Activated naive CD8-positive, alpha-beta T cell treated with anti-CD3 and anti-CD28 coated beads for 36 hours (primary cell): Measurements from ENCODE around the gene CYP27A1. TPM values are rescaled to one million over a fixed set of nuclear protein-coding genes. Genes with fewer than 3 reads are reported as not detected.

Experiments
- DNase-seq: peaks from one replicate; pipeline ENCODE4 v3.0.0; 2021
- H3K27ac Mint-ChIP-seq: one replicate; pipeline ENCODE4 v1.8.0; 2022; ENCODE audit warnings: mild to moderate bottlenecking, moderate library complexity, mixed read lengths
- H3K27me3 Mint-ChIP-seq: one replicate; pipeline ENCODE4 v1.8.0; 2022; ENCODE audit warnings: mild to moderate bottlenecking, mixed read lengths
- H3K36me3 Mint-ChIP-seq: one replicate; pipeline ENCODE4 v1.8.0; 2021; ENCODE audit warnings: mild to moderate bottlenecking, mixed read lengths
- H3K4me1 Mint-ChIP-seq: one replicate; pipeline ENCODE4 v1.8.0; 2021; ENCODE audit warnings: mixed read lengths
- H3K4me3 Mint-ChIP-seq: one replicate; pipeline ENCODE4 v1.8.0; 2022; ENCODE audit warnings: mild to moderate bottlenecking, moderate library complexity, mixed read lengths
- H3K9me3 Mint-ChIP-seq: one replicate; pipeline ENCODE4 v1.8.0; 2022; ENCODE audit warnings: mixed read lengths
- total RNA-seq, 2 experiments: library from RNA; stranded (reverse); gene quantifications; one replicate each; pipeline ENCODE4 v1.2.3, GENCODE V29; 2021

The CYP27A1 gene
- total RNA-seq, 2 experiments from 2014 or later = not detected

GRCh38 chr2:218812096-218812815 is 30.3 kb downstream of the CYP27A1 start:
- no peaks in the 10 kb centered on the region for H3K36me3 Mint-ChIP-seq
- H3K27me3 Mint-ChIP-seq = peaks cover 31% of the 10 kb centered on the region
- no peak overlapping the region for H3K4me3 Mint-ChIP-seq
- H3K9me3 Mint-ChIP-seq = no peaks in the 10 kb centered on the region
- H3K27ac Mint-ChIP-seq = no peak overlapping the region
- no peaks in the 10 kb centered on the region for H3K4me1 Mint-ChIP-seq
- DNase-seq = no peak

GRCh38 chr2:218812861-218813260 is 30.9 kb downstream of the CYP27A1 start:
- Mint-ChIP-seq H3K4me1 (no peaks in the 10 kb centered on the region), H3K27ac (no peak overlapping the region), H3K4me3 (no peak overlapping the region), H3K9me3 (no peaks in the 10 kb centered on the region), H3K36me3 (no peaks in the 10 kb centered on the region), H3K27me3 (peaks cover 37% of the 10 kb centered on the region)
- no peak for DNase-seq

- no peak for DNase-seq
- Mint-ChIP-seq H3K36me3 (no peaks in the 10 kb centered on the region), H3K27ac (no peak overlapping the region), H3K4me3 (no peak overlapping the region), H3K4me1 (no peaks in the 10 kb centered on the region), H3K9me3 (no peaks in the 10 kb centered on the region), H3K27me3 (peaks cover 30% of the 10 kb centered on the region)
Observed at GRCh38 chr2:218813771-218814460, 32.0 kb downstream of the CYP27A1 start.

GRCh38 chr2:218814540-218815243 is 32.7 kb downstream of the CYP27A1 start:
- no peak overlapping the region for H3K27ac Mint-ChIP-seq
- no peak for DNase-seq
- no peaks in the 10 kb centered on the region for H3K4me1 Mint-ChIP-seq
- no peaks in the 10 kb centered on the region for H3K36me3 Mint-ChIP-seq
- H3K9me3 Mint-ChIP-seq = no peaks in the 10 kb centered on the region
- no peak overlapping the region for H3K4me3 Mint-ChIP-seq
- peaks cover 23% of the 10 kb centered on the region for H3K27me3 Mint-ChIP-seq

GRCh38 chr2:218815244-218815637 is 33.3 kb downstream of the CYP27A1 start:
- peaks cover 21% of the 10 kb centered on the region for H3K27me3 Mint-ChIP-seq

GRCh38 chr2:218815649-218816048 is 33.7 kb downstream of the CYP27A1 start:
- no peak for DNase-seq
- Mint-ChIP-seq H3K27me3 (peaks cover 20% of the 10 kb centered on the region), H3K4me1 (no peaks in the 10 kb centered on the region), H3K4me3 (no peak overlapping the region), H3K9me3 (no peaks in the 10 kb centered on the region), H3K36me3 (no peaks in the 10 kb centered on the region), H3K27ac (no peak overlapping the region)

More at GRCh38 chr2:218815244-218815637, 33.3 kb downstream of the CYP27A1 start:
- DNase-seq = no peak
- Mint-ChIP-seq H3K36me3 (no peaks in the 10 kb centered on the region), H3K9me3 (no peaks in the 10 kb centered on the region), H3K4me3 (no peak overlapping the region), H3K4me1 (no peaks in the 10 kb centered on the region), H3K27ac (no peak overlapping the region)

- Mint-ChIP-seq H3K4me1 (no peaks in the 10 kb centered on the region), H3K9me3 (no peaks in the 10 kb centered on the region), H3K27me3 (peaks cover 24% of the 10 kb centered on the region), H3K36me3 (no peaks in the 10 kb centered on the region), H3K27ac (no peak overlapping the region), H3K4me3 (no peak overlapping the region)
- no peak for DNase-seq
Observed at GRCh38 chr2:218816561-218817011, 34.6 kb downstream of the CYP27A1 start.

- H3K27me3 Mint-ChIP-seq = peaks cover 19% of the 10 kb centered on the region
- H3K36me3 Mint-ChIP-seq = no peaks in the 10 kb centered on the region
- no peaks in the 10 kb centered on the region for H3K9me3 Mint-ChIP-seq
- DNase-seq = no peak
- H3K4me3 Mint-ChIP-seq = no peak overlapping the region
- H3K27ac Mint-ChIP-seq = no peak overlapping the region
- H3K4me1 Mint-ChIP-seq = no peaks in the 10 kb centered on the region
Observed at GRCh38 chr2:218819093-218819492, 37.1 kb downstream of the CYP27A1 start.

GRCh38 chr2:218820746-218821369 is 38.9 kb downstream of the CYP27A1 start:
- H3K4me1 Mint-ChIP-seq = no peaks in the 10 kb centered on the region
- no peak overlapping the region for H3K27ac Mint-ChIP-seq
- no peaks in the 10 kb centered on the region for H3K9me3 Mint-ChIP-seq
- H3K4me3 Mint-ChIP-seq = no peak overlapping the region
- no peak for DNase-seq
- no peaks in the 10 kb centered on the region for H3K36me3 Mint-ChIP-seq
- peaks cover 19% of the 10 kb centered on the region for H3K27me3 Mint-ChIP-seq

- no peaks in the 10 kb centered on the region for H3K9me3 Mint-ChIP-seq
- H3K4me3 Mint-ChIP-seq = no peak overlapping the region
- DNase-seq = no peak
- no peaks in the 10 kb centered on the region for H3K36me3 Mint-ChIP-seq
- no peaks in the 10 kb centered on the region for H3K4me1 Mint-ChIP-seq
- H3K27ac Mint-ChIP-seq = no peak overlapping the region
- peaks cover 19% of the 10 kb centered on the region for H3K27me3 Mint-ChIP-seq
Observed at GRCh38 chr2:218821605-218822211, 39.8 kb downstream of the CYP27A1 start.

- H3K36me3 Mint-ChIP-seq = no peaks in the 10 kb centered on the region
- H3K4me1 Mint-ChIP-seq = no peaks in the 10 kb centered on the region
- DNase-seq = no peak
- H3K9me3 Mint-ChIP-seq = no peaks in the 10 kb centered on the region
- peaks cover 16% of the 10 kb centered on the region for H3K27me3 Mint-ChIP-seq
- H3K27ac Mint-ChIP-seq = no peak overlapping the region
- H3K4me3 Mint-ChIP-seq = no peak overlapping the region
Observed at GRCh38 chr2:218822622-218823021, 40.7 kb downstream of the CYP27A1 start.

- H3K36me3 Mint-ChIP-seq = no peaks in the 10 kb centered on the region
- H3K27me3 Mint-ChIP-seq = peaks cover 14% of the 10 kb centered on the region
- no peaks in the 10 kb centered on the region for H3K9me3 Mint-ChIP-seq
- H3K27ac Mint-ChIP-seq = no peak overlapping the region
- DNase-seq = no peak
- no peaks in the 10 kb centered on the region for H3K4me1 Mint-ChIP-seq
- H3K4me3 Mint-ChIP-seq = no peak overlapping the region
Observed at GRCh38 chr2:218823196-218823855, 41.4 kb downstream of the CYP27A1 start.

GRCh38 chr2:218824004-218824403 is 42.1 kb downstream of the CYP27A1 start:
- Mint-ChIP-seq H3K4me1 (no peaks in the 10 kb centered on the region), H3K27ac (no peak overlapping the region), H3K36me3 (no peaks in the 10 kb centered on the region), H3K4me3 (no peak overlapping the region), H3K9me3 (no peaks in the 10 kb centered on the region), H3K27me3 (peaks cover 14% of the 10 kb centered on the region)
- DNase-seq = no peak

- DNase-seq = no peak
- Mint-ChIP-seq H3K4me3 (no peak overlapping the region), H3K27ac (no peak overlapping the region), H3K27me3 (peaks cover 2% of the 10 kb centered on the region), H3K36me3 (no peaks in the 10 kb centered on the region), H3K4me1 (no peaks in the 10 kb centered on the region), H3K9me3 (no peaks in the 10 kb centered on the region)
Observed at GRCh38 chr2:218826791-218827190, 44.8 kb downstream of the CYP27A1 start.
